HepG2 (cell line): ENCODE measurements around the gene MGAT2. TPM values are rescaled to one million over a fixed set of nuclear protein-coding genes. Genes with fewer than 3 reads are reported as not detected.

ENCODE experiments used
- BRD4 ChIP-seq: sonication (generic); formaldehyde crosslinking; IDR thresholded peaks from 2 replicates; pipeline ENCODE4 v1.4.0; 2020; ENCODE audit warnings: missing genetic modification reagents
- EED ChIP-seq: sonication (generic); formaldehyde crosslinking; IDR thresholded peaks from 2 replicates; pipeline ENCODE4 v1.5.0; 2020; ENCODE audit warnings: mild to moderate bottlenecking, missing genetic modification reagents
- NFAT5 ChIP-seq: sonication (generic); formaldehyde crosslinking; IDR thresholded peaks from 2 replicates; pipeline ENCODE4 v1.4.0; 2020; ENCODE audit warnings: missing genetic modification reagents
- NFRKB ChIP-seq: fragments of 450-650 bp; IDR thresholded peaks from 2 replicates; pipeline ENCODE4 v1.6.1; 2017
- POLR2AphosphoS2 ChIP-seq: IDR thresholded peaks from 2 replicates; pipeline ENCODE4 v1.6.1; 2011; ENCODE audit warnings: low read depth, low read length, improper control_type of control experiment
- RAD21 ChIP-seq: fragments of 450-650 bp; formaldehyde crosslinking; IDR thresholded peaks from 2 replicates; pipeline ENCODE4 v1.5.0; 2020; ENCODE audit warnings: mild to moderate bottlenecking
- SOX5 ChIP-seq: IDR thresholded peaks from 2 replicates; pipeline ENCODE4 v1.6.1; 2016; ENCODE audit warnings: borderline replicate concordance
- TAF1 ChIP-seq: sonication (generic); formaldehyde crosslinking; IDR thresholded peaks from 2 replicates; pipeline ENCODE4 v1.4.0; 2020; ENCODE audit warnings: missing genetic modification reagents
- ZBTB26 ChIP-seq: IDR thresholded peaks from 2 replicates; pipeline ENCODE4 v1.6.1; 2016; ENCODE audit warnings: missing compliant biosample characterization, missing genetic modification reagents, borderline replicate concordance
- ZNF136 ChIP-seq: sonication (generic); formaldehyde crosslinking; IDR thresholded peaks from 2 replicates; pipeline ENCODE4 v1.8.1; 2022; ENCODE audit warnings: low read depth, mild to moderate bottlenecking, moderate library complexity, missing genetic modification reagents
- ZNF18 ChIP-seq: sonication (generic); formaldehyde crosslinking; IDR thresholded peaks from 2 replicates; pipeline ENCODE4 v1.8.0; 2022; ENCODE audit warnings: mild to moderate bottlenecking, missing genetic modification reagents; ENCODE audit not compliant: insufficient replicate concordance
- ZNF430 ChIP-seq: sonication (generic); formaldehyde crosslinking; IDR thresholded peaks from 2 replicates; pipeline ENCODE4 v1.9.0; 2021; ENCODE audit warnings: mild to moderate bottlenecking, missing genetic modification reagents
- ZNF549 ChIP-seq: sonication (generic); formaldehyde crosslinking; IDR thresholded peaks from 2 replicates; pipeline ENCODE4 v1.5.0; 2020; ENCODE audit warnings: missing genetic modification reagents
- ZNF703 ChIP-seq: sonication (generic); formaldehyde crosslinking; IDR thresholded peaks from 2 replicates; pipeline ENCODE4 v1.5.1; 2020; ENCODE audit warnings: missing genetic modification reagents, mild to moderate bottlenecking, moderate library complexity, borderline replicate concordance
- ZNF879 ChIP-seq: sonication (generic); formaldehyde crosslinking; IDR thresholded peaks from 2 replicates; pipeline ENCODE4 v1.8.1; 2023; ENCODE audit warnings: missing genetic modification reagents
- polyA plus RNA-seq, 8 experiments: library from polyadenylated mRNA; depleted of rRNA in 3 of 8; stranded (reverse) in 7 of 8; unstranded in 1 of 8; fragments of >200 nt; fragmentation: Illumina TruSeq in 4 of 8; extraction: Trizol in 4 of 8; gene quantifications; 2 replicates each; pipeline versions ENCODE4 v1.2.1 to v1.2.3, GENCODE V29; 2011 to 2016; ENCODE audit warnings: low read depth in 4 of 8, missing spikeins in 1 of 8, mixed read lengths in 1 of 8; ENCODE audit not compliant: insufficient read depth in 1 of 8
- total RNA-seq, 5 experiments: library from RNA; depleted of rRNA; stranded (reverse); fragments of >200 nt; fragmentation: Illumina TruSeq; extraction: Trizol; gene quantifications; 2 replicates each; pipeline ENCODE4 v1.2.3, GENCODE V29; 2016; ENCODE audit warnings: low read depth in 1 of 5

MGAT2 gene
- total and polyA plus RNA-seq, 2 of the 13 experiments (the other 11 are each of a cell fraction or from before 2014, with no cell fraction given) = 12.9 to 51.9 TPM

- TF ChIP-seq ZNF18 (peak; percentile 65), NFAT5 (CRISPR knock-in tag) (peak; percentile 24; the same call in 1 of the 2 replicates), ZBTB26 (peak; percentile 27; the same call in 1 of the 2 replicates), ZNF703 (CRISPR knock-in tag) (peak; percentile 84; the same call in 1 of the 2 replicates), ZNF879 (no peak), SOX5 (peak; percentile 17; the same call in 1 of the 2 replicates), RAD21 (peak; percentile 63), ZNF430 (CRISPR knock-in tag) (peak; percentile 56; the same call in 1 of the 2 replicates), BRD4 (CRISPR knock-in tag) (peak; percentile 82), ZNF136 (CRISPR knock-in tag) (0 out of 2 replicates have a peak, but pooled peaks have one; percentile 1), TAF1 (CRISPR knock-in tag) (peak; percentile 99), ZNF549 (CRISPR knock-in tag) (no peak), EED (CRISPR knock-in tag) (0 out of 2 replicates have a peak, but pooled peaks have one; percentile 44), POLR2AphosphoS2 (peak; percentile 65), NFRKB (no peak)
Measured at GRCh38 chr14:49620182-49621113, at the start of gene MGAT2, which contains the start of gene RPL36AL (continued).
